CD4-positive, alpha-beta memory T cell (primary cell): ENCODE results near the gene MUC7. TPM values are rescaled to one million over a fixed set of nuclear protein-coding genes. Genes with fewer than 3 reads are reported as not detected.

ENCODE experiments used
- CTCF ChIA-PET: fragments of 350-600 bp; sonication (Branson Sonifier 250); formaldehyde crosslinking; loops from one replicate; lab custom pipeline; 2021; ENCODE audit warnings: inconsistent platforms; ENCODE audit not compliant: partially characterized antibody; lab: Charles Lee
- POLR2A ChIA-PET: fragments of 350-600 bp; sonication (Branson Sonifier 250); formaldehyde crosslinking; loops from one replicate; lab custom pipeline; 2021; ENCODE audit not compliant: partially characterized antibody; lab: Charles Lee
- DNase-seq, 5 donors: peaks; one replicate each; pipeline versions ENCODE4 v3.0.0 to v3.0.0-alpha.2; 2020 to 2022; ENCODE audit warnings: mixed read lengths in 1 of 5
- H3K27ac ChIP-seq: one replicate; pipeline ENCODE4 v1.7.0; 2013; ENCODE audit warnings: low read depth, low read length
- H3K27me3 ChIP-seq: 2 replicates; pipeline ENCODE4 v1.7.0; 2013; ENCODE audit warnings: mild to moderate bottlenecking, low read length, moderate library complexity; ENCODE audit not compliant: insufficient read depth
- H3K36me3 ChIP-seq: 2 replicates; pipeline ENCODE4 v1.7.0; 2013; ENCODE audit warnings: mild to moderate bottlenecking, low read length, moderate library complexity; ENCODE audit not compliant: insufficient read depth
- H3K4me1 ChIP-seq: 2 replicates; pipeline ENCODE4 v1.7.0; 2013; ENCODE audit warnings: mild to moderate bottlenecking, low read length, moderate library complexity; ENCODE audit not compliant: insufficient read depth
- H3K4me3 ChIP-seq, 2 donors: one replicate each; pipeline ENCODE4 v1.7.0; 2013; ENCODE audit warnings: low read length in 2 of 2, mild to moderate bottlenecking in 1 of 2
- H3K9me3 ChIP-seq, 2 donors: one replicate each; pipeline ENCODE4 v1.7.0; 2013; ENCODE audit warnings: low read length in 2 of 2, control low read depth in 1 of 2; ENCODE audit not compliant: control insufficient read depth in 1 of 2
- H3K27ac Mint-ChIP-seq, 7 donors: one replicate each; pipeline ENCODE4 v1.8.0; 2020 to 2021; ENCODE audit warnings: mixed read lengths in 7 of 7, mild to moderate bottlenecking in 6 of 7, inconsistent platforms in 3 of 7, moderate library complexity in 3 of 7
- H3K27me3 Mint-ChIP-seq, 2 donors: one replicate each; pipeline ENCODE4 v1.8.0; 2020 to 2021; ENCODE audit warnings: mixed read lengths in 2 of 2
- H3K36me3 Mint-ChIP-seq, 2 donors: one replicate each; pipeline ENCODE4 v1.8.0; 2020 to 2021; ENCODE audit warnings: mixed read lengths in 2 of 2, inconsistent platforms in 1 of 2, mild to moderate bottlenecking in 1 of 2
- H3K4me1 Mint-ChIP-seq, 4 donors: one replicate each; pipeline ENCODE4 v1.8.0; 2020 to 2021; ENCODE audit warnings: mixed read lengths in 4 of 4, mild to moderate bottlenecking in 1 of 4
- H3K4me3 Mint-ChIP-seq, 8 donors: one replicate each; pipeline ENCODE4 v1.8.0; 2020 to 2021; ENCODE audit warnings: mixed read lengths in 8 of 8, mild to moderate bottlenecking in 7 of 8, moderate library complexity in 6 of 8, inconsistent platforms in 3 of 8
- H3K9me3 Mint-ChIP-seq, 8 donors: one replicate each; pipeline ENCODE4 v1.8.0; 2020 to 2021; ENCODE audit warnings: mixed read lengths in 8 of 8, mild to moderate bottlenecking in 5 of 8, inconsistent platforms in 3 of 8, moderate library complexity in 1 of 8
- intact Hi-C: fragments of 100-400 bp; cut with micrococcal nuclease; formaldehyde crosslinking; loops from one replicate; pipeline ENCODE4 v1.15.1; 2023
- polyA plus RNA-seq, 2 donors: library from polyadenylated mRNA; unstranded; fragments of 300-500 nt; fragmentation: Illumina TruSeq; gene quantifications; one replicate each; pipeline ENCODE4 v1.2.3, GENCODE V29; 2021
- total RNA-seq, 2 experiments: library from RNA; stranded (reverse); gene quantifications; one replicate each; pipeline ENCODE4 v1.2.3, GENCODE V29; 2021

Gene MUC7
- total RNA-seq (not detected), polyA plus RNA-seq (not detected)

DNA sequence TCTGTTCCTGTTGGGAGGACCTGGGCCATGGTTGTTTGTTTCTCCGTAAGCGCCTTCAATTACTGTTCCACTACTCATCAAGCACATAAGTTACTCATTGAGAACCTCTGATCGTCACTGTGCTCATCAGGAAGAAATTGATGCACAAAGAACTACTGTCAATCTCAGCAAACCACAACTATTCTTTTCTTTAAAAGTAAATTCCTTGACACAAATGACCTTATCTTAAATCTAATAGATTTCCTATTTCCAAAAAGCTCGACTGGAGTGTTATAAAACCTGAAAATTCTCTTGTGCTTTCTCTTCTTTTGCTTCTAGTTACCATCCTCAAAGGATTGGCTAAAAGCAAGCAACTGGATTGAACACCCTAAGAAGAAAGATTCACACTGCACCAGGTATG lies at the start of gene MUC7:
TSS of gene MUC7 (plus strand) at position 301 of the 400 bp plus-strand sequence. CDS start 1,825 bp downstream, outside the sequence.
- Histone ChIP-seq H3K27ac (no peak within 1 kb of the TSS), H3K27me3 (no peaks in the 10 kb centered on the region), H3K4me1 (no peaks in the 10 kb centered on the region), H3K9me3 (no peaks in the 10 kb centered on the region), H3K36me3 (no peaks in the 10 kb centered on the region), H3K4me3 (no peak within 1 kb of the TSS)
- Mint-ChIP-seq H3K9me3 (peaks cover 0 to 12% (median 4%) of the 10 kb centered on the region in 8 donors), H3K36me3 (no peaks in the 10 kb centered on the region), H3K4me3 (no peak within 1 kb of the TSS), H3K4me1 (no peaks in the 10 kb centered on the region), H3K27me3 (no peaks in the 10 kb centered on the region), H3K27ac (no peak within 1 kb of the TSS)
- ChIA-PET POLR2A (no interaction called here), CTCF (no interaction called here)
- DNase-seq: no peak
- intact Hi-C loops: no loop called here

DNA sequence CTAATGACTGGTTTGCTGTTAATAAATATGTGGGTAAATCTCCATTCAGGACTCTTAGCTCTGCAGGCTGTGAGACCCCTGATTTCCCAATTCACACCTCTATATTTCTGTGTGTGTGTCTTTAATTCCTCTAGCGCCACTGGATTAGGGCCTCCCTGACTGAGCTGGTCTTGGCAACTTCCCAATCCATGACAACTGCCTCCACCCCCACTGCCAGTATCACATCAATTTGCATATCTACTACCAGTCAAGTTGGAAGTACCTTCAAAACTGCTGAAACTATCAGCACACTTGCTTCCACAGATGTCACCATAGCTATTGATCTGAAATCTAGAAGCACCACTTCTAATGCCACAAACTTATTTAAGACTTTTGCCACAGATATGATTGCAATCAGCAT lies 46.7 kb upstream of the MUC7 start:
- H3K4me1 ChIP-seq: no peaks in the 10 kb centered on the region
- no peaks in the 10 kb centered on the region for H3K27me3 ChIP-seq
- H3K4me3 ChIP-seq: no peak overlapping the region
- no peaks in the 10 kb centered on the region for H3K9me3 ChIP-seq
- H3K4me3 Mint-ChIP-seq: no peak overlapping the region
- H3K36me3 Mint-ChIP-seq: no peaks in the 10 kb centered on the region
- no peak overlapping the region for H3K27ac ChIP-seq
- no peaks in the 10 kb centered on the region for H3K4me1 Mint-ChIP-seq
- intact Hi-C loops: no loop called here
- H3K9me3 Mint-ChIP-seq: peaks cover 0 to 20% (median 6%) of the 10 kb centered on the region in 8 donors
- ChIA-PET POLR2A (no interaction called here), CTCF (no interaction called here)
- no peaks in the 10 kb centered on the region for H3K27me3 Mint-ChIP-seq
- H3K36me3 ChIP-seq: no peaks in the 10 kb centered on the region
- DNase-seq: no peak
- no peak overlapping the region for H3K27ac Mint-ChIP-seq

DNA sequence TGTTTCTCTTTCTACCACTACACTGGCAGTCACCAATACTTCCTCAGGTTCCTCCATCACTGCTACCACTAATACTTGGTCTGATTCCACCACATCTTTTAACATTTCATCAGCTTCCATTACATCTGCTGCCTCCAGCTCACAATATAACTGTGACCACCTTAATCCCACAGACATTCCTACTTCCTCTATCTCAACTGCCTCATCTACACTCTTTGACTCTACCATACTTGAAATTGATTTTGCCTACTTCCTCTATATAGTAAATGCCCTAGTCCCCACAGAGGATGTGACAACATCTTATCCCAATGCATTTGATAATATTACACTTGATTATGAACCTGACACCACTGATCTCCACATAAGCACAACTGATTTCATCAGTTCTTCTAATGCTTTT lies 45.2 kb upstream of the MUC7 start:
- Histone ChIP-seq H3K4me3 (no peak overlapping the region), H3K4me1 (no peaks in the 10 kb centered on the region), H3K27me3 (no peaks in the 10 kb centered on the region), H3K9me3 (no peaks in the 10 kb centered on the region), H3K27ac (no peak overlapping the region), H3K36me3 (no peaks in the 10 kb centered on the region)
- Mint-ChIP-seq H3K9me3 (peaks cover 0 to 20% (median 6%) of the 10 kb centered on the region in 8 donors), H3K36me3 (no peaks in the 10 kb centered on the region), H3K4me1 (no peaks in the 10 kb centered on the region), H3K27ac (no peak overlapping the region), H3K4me3 (no peak overlapping the region), H3K27me3 (no peaks in the 10 kb centered on the region)
- ChIA-PET POLR2A (no interaction called here), CTCF (no interaction called here)
- intact Hi-C loops: no loop called here
- no peak for DNase-seq

DNA sequence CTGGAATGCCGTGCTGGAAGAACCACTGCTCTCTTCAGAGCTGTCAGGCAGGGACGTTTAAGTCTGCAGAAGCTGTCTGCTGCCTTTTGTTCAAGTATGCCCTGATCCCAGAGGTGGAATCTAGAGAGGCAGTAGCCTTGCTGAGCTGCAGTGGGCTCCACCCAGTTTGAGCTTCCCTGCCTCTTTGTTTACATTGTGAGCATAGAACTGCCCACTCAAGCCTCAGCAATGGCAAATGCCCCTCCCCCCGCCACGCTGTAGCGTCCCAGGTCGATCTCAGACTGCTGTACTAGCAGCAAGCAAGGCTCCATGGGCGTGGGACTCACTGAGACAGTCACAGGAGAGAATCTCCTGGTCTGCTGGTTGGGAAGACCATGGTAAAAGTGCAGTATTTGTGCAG lies 34.8 kb upstream of the MUC7 start:
- Mint-ChIP-seq H3K27me3 (peaks cover 0 to 5% of the 10 kb centered on the region in 2 donors), H3K36me3 (no peaks in the 10 kb centered on the region), H3K9me3 (peaks cover 0 to 6% (median 1%) of the 10 kb centered on the region in 8 donors), H3K4me3 (no peak overlapping the region), H3K4me1 (no peaks in the 10 kb centered on the region), H3K27ac (no peak overlapping the region)
- no peaks in the 10 kb centered on the region for H3K9me3 ChIP-seq
- no peak overlapping the region for H3K4me3 ChIP-seq
- ChIA-PET POLR2A (no interaction called here), CTCF (no interaction called here)
- DNase-seq: no peak
- H3K36me3 ChIP-seq: no peaks in the 10 kb centered on the region
- H3K27ac ChIP-seq: no peak overlapping the region
- no peaks in the 10 kb centered on the region for H3K4me1 ChIP-seq
- intact Hi-C loops: no loop called here
- no peaks in the 10 kb centered on the region for H3K27me3 ChIP-seq

DNA sequence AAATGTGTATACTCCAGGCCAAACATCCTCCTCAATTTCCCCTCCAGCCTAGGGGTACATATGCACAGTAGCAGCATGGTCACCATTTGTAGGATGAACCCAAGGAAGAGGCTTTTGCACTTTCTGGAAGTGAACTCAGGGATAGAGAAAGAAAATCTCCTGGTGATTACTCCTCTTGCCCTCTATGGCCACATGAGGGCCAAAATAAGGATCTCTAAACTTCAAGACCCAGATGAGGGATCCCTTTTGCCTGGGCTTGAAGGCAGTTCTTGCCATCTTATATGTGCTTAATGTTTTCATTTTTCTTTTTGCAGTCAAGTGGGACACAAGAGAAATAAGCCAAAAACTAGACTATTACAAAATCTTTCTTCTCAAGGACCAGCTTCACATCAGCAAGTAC lies 29.5 kb upstream of the MUC7 start:
- H3K4me1 ChIP-seq: no peaks in the 10 kb centered on the region
- Mint-ChIP-seq H3K27me3 (no peaks in the 10 kb centered on the region), H3K4me1 (no peaks in the 10 kb centered on the region), H3K36me3 (no peaks in the 10 kb centered on the region), H3K4me3 (no peak overlapping the region), H3K27ac (no peak overlapping the region), H3K9me3 (peaks cover 0 to 3% (median 0%) of the 10 kb centered on the region in 8 donors)
- POLR2A ChIA-PET: no interaction called here
- CTCF ChIA-PET: no interaction called here
- no peak for DNase-seq
- H3K27ac ChIP-seq: no peak overlapping the region
- H3K4me3 ChIP-seq: no peak overlapping the region
- H3K36me3 ChIP-seq: no peaks in the 10 kb centered on the region
- no peaks in the 10 kb centered on the region for H3K9me3 ChIP-seq
- intact Hi-C loops: no loop called here
- H3K27me3 ChIP-seq: no peaks in the 10 kb centered on the region

DNA sequence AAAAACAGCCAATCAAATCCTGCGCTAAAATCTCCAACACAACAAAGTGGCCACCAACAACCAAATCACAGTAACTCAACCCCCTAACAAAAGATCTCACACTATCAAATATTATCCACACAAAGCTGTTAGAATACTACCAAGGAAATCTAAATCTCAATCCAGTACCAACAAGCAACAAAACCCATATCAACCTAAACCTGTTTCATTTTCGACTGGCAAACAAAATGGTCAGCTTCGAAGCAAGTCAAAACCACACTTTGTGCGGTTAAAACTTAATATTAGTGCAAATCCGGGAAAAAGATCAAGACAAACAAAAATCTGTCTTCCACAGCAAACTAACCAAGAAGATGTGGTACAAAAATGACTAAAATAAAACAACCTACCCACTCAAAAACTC lies 28.7 kb upstream of the MUC7 start:
- DNase-seq: no peak
- Mint-ChIP-seq H3K27ac (no peak overlapping the region), H3K36me3 (no peaks in the 10 kb centered on the region), H3K27me3 (no peaks in the 10 kb centered on the region), H3K4me1 (no peaks in the 10 kb centered on the region), H3K9me3 (peaks cover 0 to 3% (median 0%) of the 10 kb centered on the region in 8 donors), H3K4me3 (no peak overlapping the region)
- intact Hi-C loops: no loop called here
- CTCF ChIA-PET: no interaction called here
- Histone ChIP-seq H3K9me3 (no peaks in the 10 kb centered on the region), H3K4me1 (no peaks in the 10 kb centered on the region), H3K27me3 (no peaks in the 10 kb centered on the region), H3K4me3 (no peak overlapping the region), H3K27ac (no peak overlapping the region), H3K36me3 (no peaks in the 10 kb centered on the region)
- POLR2A ChIA-PET: no interaction called here

DNA sequence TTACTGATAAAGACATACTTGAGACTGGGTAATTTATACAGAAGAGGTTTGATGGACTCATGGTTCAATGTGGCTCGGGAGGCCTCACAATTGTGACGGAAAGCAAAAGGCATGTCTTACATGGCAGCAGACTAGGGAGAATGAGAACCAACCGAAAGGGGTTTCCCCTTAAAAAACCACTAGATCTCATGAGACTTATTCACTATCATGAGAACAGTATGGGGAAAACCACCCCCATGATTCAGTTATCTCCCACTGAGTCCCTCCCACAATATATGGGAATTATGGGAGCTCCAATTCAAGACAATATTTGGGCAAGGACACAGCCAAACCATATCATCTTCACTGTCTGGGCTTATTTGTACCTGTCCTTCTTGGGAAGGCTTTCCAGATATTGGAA lies 22.8 kb upstream of the MUC7 start:
- H3K4me1 Mint-ChIP-seq: no peaks in the 10 kb centered on the region
- Histone ChIP-seq H3K36me3 (no peaks in the 10 kb centered on the region), H3K4me3 (no peak overlapping the region), H3K27me3 (no peaks in the 10 kb centered on the region), H3K9me3 (no peaks in the 10 kb centered on the region), H3K27ac (no peak overlapping the region), H3K4me1 (no peaks in the 10 kb centered on the region)
- intact Hi-C loops: no loop called here
- DNase-seq: no peak
- CTCF ChIA-PET: no interaction called here
- peaks cover 0 to 2% of the 10 kb centered on the region in 2 donors for H3K27me3 Mint-ChIP-seq
- H3K9me3 Mint-ChIP-seq: no peaks in the 10 kb centered on the region
- no peak overlapping the region for H3K4me3 Mint-ChIP-seq
- POLR2A ChIA-PET: no interaction called here
- H3K27ac Mint-ChIP-seq: no peak overlapping the region
- H3K36me3 Mint-ChIP-seq: no peaks in the 10 kb centered on the region

DNA sequence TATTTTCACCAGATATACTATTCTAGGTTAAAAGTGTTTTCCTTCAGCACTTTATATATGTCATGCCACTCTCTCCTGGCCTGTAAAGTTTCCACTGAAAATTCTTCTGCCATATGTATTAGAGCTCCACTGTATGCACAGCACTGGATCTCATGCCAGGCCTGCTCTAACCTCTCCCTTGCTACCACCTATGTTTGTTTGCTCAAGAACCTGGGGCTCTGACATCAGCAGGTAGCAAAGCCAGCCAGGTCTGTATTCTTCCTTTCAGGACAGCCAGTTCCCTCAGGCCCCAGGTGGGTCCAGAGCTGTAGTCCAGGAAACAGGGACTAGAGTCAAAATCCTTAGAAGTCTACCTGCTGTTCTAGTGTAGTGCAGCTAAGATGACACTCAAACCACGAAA lies 19.1 kb upstream of the MUC7 start:
- H3K27me3 Mint-ChIP-seq: peaks cover 3 to 4% of the 10 kb centered on the region in 2 donors
- CTCF ChIA-PET: no interaction called here
- POLR2A ChIA-PET: no interaction called here
- Histone ChIP-seq H3K27me3 (no peaks in the 10 kb centered on the region), H3K4me3 (no peak overlapping the region), H3K4me1 (no peaks in the 10 kb centered on the region), H3K9me3 (no peaks in the 10 kb centered on the region), H3K36me3 (no peaks in the 10 kb centered on the region), H3K27ac (no peak overlapping the region)
- DNase-seq: no peak
- no peak overlapping the region for H3K4me3 Mint-ChIP-seq
- intact Hi-C loops: no loop called here
- H3K36me3 Mint-ChIP-seq: no peaks in the 10 kb centered on the region
- H3K9me3 Mint-ChIP-seq: peaks cover 0 to 4% (median 0%) of the 10 kb centered on the region in 8 donors
- no peak overlapping the region for H3K27ac Mint-ChIP-seq
- no peaks in the 10 kb centered on the region for H3K4me1 Mint-ChIP-seq
